OCI-LY7 (cell line): ENCODE data around the gene GATA6. TPM values are rescaled to one million over a fixed set of nuclear protein-coding genes. Genes with fewer than 3 reads are reported as not detected.

ENCODE experiments used
- BruUV-seq: library from RNA; stranded (reverse); fragments of 400-500 nt; replicated peaks from 2 replicates; lab custom pipeline; 2021; lab: Mats Ljungman, UMichigan
- CTCF ChIA-PET: fragments of 300-600 bp; sonication (Branson Sonifier 250); formaldehyde crosslinking; loops from one replicate; lab custom pipeline; 2022; ENCODE audit warnings: antibody characterized with exemption; ENCODE audit not compliant: unreplicated experiment; lab: Charles Lee
- POLR2A ChIA-PET: fragments of 300-600 bp; sonication (Branson Sonifier 250); formaldehyde crosslinking; loops from one replicate; lab custom pipeline; 2022; ENCODE audit warnings: antibody characterized with exemption; lab: Charles Lee
- DNase-seq: peaks from one replicate; pipeline ENCODE4 v3.0.0-alpha.2; 2015; ENCODE audit warnings: low spot score
- H2AFZ ChIP-seq: fragments of 200-600 bp; sonication (generic), shearing (Covaris generic); 2 replicates; pipeline ENCODE4 v1.6.1; 2014; ENCODE audit warnings: mild to moderate bottlenecking, antibody characterized with exemption, low read length, moderate library complexity
- H3K27ac ChIP-seq: fragments of 200-600 bp; sonication (generic); 2 replicates; pipeline ENCODE4 v1.5.1; 2014; ENCODE audit warnings: mixed run types, low read depth, mild to moderate bottlenecking, moderate library complexity, low read length, inconsistent platforms; ENCODE audit not compliant: poor library complexity, severe bottlenecking
- H3K36me3 ChIP-seq: fragments of 200-600 bp; sonication (generic); 2 replicates; pipeline ENCODE4 v1.6.1; 2014; ENCODE audit warnings: mild to moderate bottlenecking, antibody characterized with exemption, low read length, moderate library complexity, mixed read lengths; ENCODE audit not compliant: insufficient read depth
- H3K4me1 ChIP-seq: fragments of 200-600 bp; sonication (generic); 2 replicates; pipeline ENCODE4 v1.5.1; 2014; ENCODE audit warnings: mild to moderate bottlenecking, low read length; ENCODE audit not compliant: insufficient read depth, poor library complexity, severe bottlenecking
- H3K4me2 ChIP-seq: fragments of 200-600 bp; sonication (generic); 2 replicates; pipeline ENCODE4 v1.6.1; 2014; ENCODE audit warnings: mild to moderate bottlenecking, low read length
- H3K4me3 ChIP-seq: fragments of 200-600 bp; sonication (generic); 2 replicates; pipeline ENCODE4 v1.5.1; 2014; ENCODE audit warnings: mild to moderate bottlenecking, low read depth, low read length; ENCODE audit not compliant: poor library complexity, severe bottlenecking
- H3K79me2 ChIP-seq: fragments of 200-600 bp; sonication (generic); 2 replicates; pipeline ENCODE4 v1.6.1; 2016; ENCODE audit warnings: low read depth, mild to moderate bottlenecking, low read length, moderate library complexity, mixed read lengths; ENCODE audit not compliant: insufficient read depth
- H3K9me2 ChIP-seq: fragments of 200-600 bp; sonication (generic); 2 replicates; pipeline ENCODE4 v1.6.1; 2016; ENCODE audit warnings: mild to moderate bottlenecking, low read length, mixed read lengths; ENCODE audit not compliant: insufficient read depth
- H3K9me3 ChIP-seq: fragments of 200-600 bp; sonication (generic); 2 replicates; pipeline ENCODE4 v1.6.1; 2014; ENCODE audit warnings: mild to moderate bottlenecking, mixed run types, low read length, mixed read lengths
- H4K20me1 ChIP-seq: fragments of 200-600 bp; sonication (generic); 2 replicates; pipeline ENCODE4 v1.6.1; 2014; ENCODE audit warnings: mild to moderate bottlenecking, antibody characterized with exemption, low read length, moderate library complexity, mixed read lengths; ENCODE audit not compliant: insufficient read depth
- EZH2phosphoT487 ChIP-seq: fragments of 200-600 bp; sonication (generic); IDR thresholded peaks from 2 replicates; pipeline ENCODE4 v1.6.1; 2018; ENCODE audit warnings: low read depth, borderline replicate concordance, mild to moderate bottlenecking, mixed run types, antibody characterized with exemption, low read length, moderate library complexity, mixed read lengths
- intact Hi-C: fragments of 100-400 bp; cut with micrococcal nuclease; formaldehyde crosslinking; loops from one replicate; pipeline ENCODE4 v1.10.0; 2022; ENCODE audit not compliant: unreplicated experiment
- total RNA-seq, 2 experiments: library from RNA; depleted of rRNA in 1 of 2; stranded (reverse); fragments of >200 nt in 1 of 2; shearing (Covaris generic) in 1 of 2; gene quantifications; 2 replicates each; pipeline ENCODE4 v1.2.3, GENCODE V29; 2014 to 2022
- TF ChIP-seq, protein P1 (sequence below): fragments of 200-600 bp; sonication (generic); conservative IDR thresholded peaks from 2 replicates; pipeline ENCODE4 v1.5.1; 2014; ENCODE audit warnings: mild to moderate bottlenecking, antibody characterized with exemption, low read length, moderate library complexity, mixed read lengths

Gene GATA6
- total RNA-seq, 2 experiments from 2014 or later = not detected

GRCh38 chr18:22189449-22190166 lies 20.2 kb downstream of the GATA6 start:
- BruUV-seq = no TSS peak
- Histone ChIP-seq H3K4me2 (no peak overlapping the region), H3K27ac (no peak overlapping the region), H3K9me2 (no peaks in the 10 kb centered on the region), H2AFZ (no peak overlapping the region), H3K9me3 (no peaks in the 10 kb centered on the region), H3K4me3 (no peak overlapping the region), H4K20me1 (no peaks in the 10 kb centered on the region), H3K36me3 (no peaks in the 10 kb centered on the region), H3K4me1 (no peaks in the 10 kb centered on the region), H3K79me2 (no peaks in the 10 kb centered on the region)
- TF ChIP-seq, protein P1, sequence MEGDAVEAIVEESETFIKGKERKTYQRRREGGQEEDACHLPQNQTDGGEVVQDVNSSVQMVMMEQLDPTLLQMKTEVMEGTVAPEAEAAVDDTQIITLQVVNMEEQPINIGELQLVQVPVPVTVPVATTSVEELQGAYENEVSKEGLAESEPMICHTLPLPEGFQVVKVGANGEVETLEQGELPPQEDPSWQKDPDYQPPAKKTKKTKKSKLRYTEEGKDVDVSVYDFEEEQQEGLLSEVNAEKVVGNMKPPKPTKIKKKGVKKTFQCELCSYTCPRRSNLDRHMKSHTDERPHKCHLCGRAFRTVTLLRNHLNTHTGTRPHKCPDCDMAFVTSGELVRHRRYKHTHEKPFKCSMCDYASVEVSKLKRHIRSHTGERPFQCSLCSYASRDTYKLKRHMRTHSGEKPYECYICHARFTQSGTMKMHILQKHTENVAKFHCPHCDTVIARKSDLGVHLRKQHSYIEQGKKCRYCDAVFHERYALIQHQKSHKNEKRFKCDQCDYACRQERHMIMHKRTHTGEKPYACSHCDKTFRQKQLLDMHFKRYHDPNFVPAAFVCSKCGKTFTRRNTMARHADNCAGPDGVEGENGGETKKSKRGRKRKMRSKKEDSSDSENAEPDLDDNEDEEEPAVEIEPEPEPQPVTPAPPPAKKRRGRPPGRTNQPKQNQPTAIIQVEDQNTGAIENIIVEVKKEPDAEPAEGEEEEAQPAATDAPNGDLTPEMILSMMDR = no peak
- TF ChIP-seq EZH2phosphoT487 = no peak
- no peak for DNase-seq
- CTCF ChIA-PET = no interaction called here
- POLR2A ChIA-PET = no interaction called here
- intact Hi-C loops = no loop called here

DNA sequence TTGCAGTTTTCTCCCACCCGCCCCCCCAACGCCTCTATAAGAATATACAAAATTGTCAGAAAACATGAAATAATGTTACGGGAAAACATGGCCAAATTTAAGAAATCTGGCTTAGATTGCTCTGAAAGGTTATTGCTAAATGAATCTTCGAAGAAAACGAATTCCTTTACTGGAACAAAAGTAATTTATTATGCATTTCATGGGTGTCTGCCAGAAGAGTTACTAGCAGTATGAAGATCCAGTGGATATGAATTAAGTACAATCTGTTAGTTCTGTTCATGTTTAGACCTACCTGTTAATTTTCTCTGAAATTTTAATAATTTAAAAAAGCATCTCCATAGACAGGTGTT lies 21.9 kb downstream of the GATA6 start:
- Histone ChIP-seq H3K4me2 (no peak overlapping the region), H3K36me3 (no peaks in the 10 kb centered on the region), H3K9me2 (no peaks in the 10 kb centered on the region), H3K9me3 (no peaks in the 10 kb centered on the region), H3K79me2 (no peaks in the 10 kb centered on the region), H3K4me1 (no peaks in the 10 kb centered on the region), H2AFZ (no peak overlapping the region), H3K4me3 (no peak overlapping the region), H4K20me1 (no peaks in the 10 kb centered on the region), H3K27ac (no peak overlapping the region)
- intact Hi-C loops = no loop called here
- DNase-seq = no peak
- TF ChIP-seq EZH2phosphoT487 = no peak
- TF ChIP-seq, protein P1 = no peak
- POLR2A ChIA-PET = interaction anchor here (0.7 kb wide), 1 partner anchor 1051 kb away, joined by 4 read pairs; no protein-coding TSS in a partner anchor
- BruUV-seq = no TSS peak
- CTCF ChIA-PET = no interaction called here

DNA sequence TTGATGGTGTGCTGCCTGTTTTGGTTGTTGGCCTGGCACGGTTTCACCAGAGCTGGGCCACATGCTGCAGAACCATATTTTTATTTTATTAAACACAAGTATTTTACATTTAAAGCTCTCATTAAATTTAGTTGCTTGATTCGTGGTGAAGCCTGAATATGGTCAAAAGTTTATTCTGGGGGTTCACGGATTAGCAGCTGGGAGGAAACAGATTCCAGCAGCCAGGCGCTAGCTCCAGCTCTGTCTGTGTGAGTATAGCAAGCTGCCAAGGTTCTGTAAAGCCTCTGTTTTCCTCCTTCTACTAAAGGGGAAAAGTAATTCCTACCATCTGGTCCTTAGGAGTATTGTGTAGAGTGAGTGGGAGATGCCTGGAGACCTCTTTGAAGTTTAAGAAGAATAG lies 22.5 kb downstream of the GATA6 start:
- POLR2A ChIA-PET = no interaction called here
- Histone ChIP-seq H3K4me1 (no peaks in the 10 kb centered on the region), H3K4me2 (no peak overlapping the region), H4K20me1 (no peaks in the 10 kb centered on the region), H3K9me3 (no peaks in the 10 kb centered on the region), H3K4me3 (no peak overlapping the region), H3K79me2 (no peaks in the 10 kb centered on the region), H3K36me3 (no peaks in the 10 kb centered on the region), H3K27ac (no peak overlapping the region), H3K9me2 (no peaks in the 10 kb centered on the region), H2AFZ (no peak overlapping the region)
- CTCF ChIA-PET = no interaction called here
- TF ChIP-seq, protein P1 = no peak
- no peak for TF ChIP-seq EZH2phosphoT487
- DNase-seq = no peak
- intact Hi-C loops = no loop called here
- BruUV-seq = no TSS peak
